Measurements from ENCODE around the gene KRT76. TPM values are rescaled to one million over a fixed set of nuclear protein-coding genes. Genes with fewer than 3 reads are reported as not detected.

The KRT76 gene
- total and polyA plus RNA-seq, 2 experiments from 2014 or later, result not detected

- H3K4me1 ChIP-seq (ENCODE audit: insufficient read depth), result no peaks in the 10 kb centered on the region
- Mint-ChIP-seq H3K27me3 (ENCODE audit: insufficient read depth, low read depth, poor library complexity) (peaks cover 5% of the 10 kb centered on the region), H3K36me3 (ENCODE audit: low read depth) (no peaks in the 10 kb centered on the region), H3K27ac (no peak overlapping the region), H3K9me3 (no peaks in the 10 kb centered on the region), H3K4me3 (no peak overlapping the region), H3K4me1 (no peaks in the 10 kb centered on the region)
- H3K79me2 ChIP-seq (replicated peaks; ENCODE audit: insufficient read depth), result no peaks in the 10 kb centered on the region
- H4K20me1 ChIP-seq (replicated peaks; ENCODE audit: insufficient read depth), result no peaks in the 10 kb centered on the region
- H2AFZ ChIP-seq, result no peak overlapping the region
- H3F3A ChIP-seq (replicated peaks; ENCODE audit: low read depth), result no peaks in the 10 kb centered on the region
- H3K36me3 ChIP-seq (ENCODE audit: insufficient read depth), result no peaks in the 10 kb centered on the region
- DNase-seq (ENCODE audit: low spot score) (no peak), ATAC-seq (no peak)
- H3K4me2 ChIP-seq, result no peak overlapping the region
- no peak overlapping the region for H3K27ac ChIP-seq (ENCODE audit: low read depth)
- TF ChIP-seq, protein P1, sequence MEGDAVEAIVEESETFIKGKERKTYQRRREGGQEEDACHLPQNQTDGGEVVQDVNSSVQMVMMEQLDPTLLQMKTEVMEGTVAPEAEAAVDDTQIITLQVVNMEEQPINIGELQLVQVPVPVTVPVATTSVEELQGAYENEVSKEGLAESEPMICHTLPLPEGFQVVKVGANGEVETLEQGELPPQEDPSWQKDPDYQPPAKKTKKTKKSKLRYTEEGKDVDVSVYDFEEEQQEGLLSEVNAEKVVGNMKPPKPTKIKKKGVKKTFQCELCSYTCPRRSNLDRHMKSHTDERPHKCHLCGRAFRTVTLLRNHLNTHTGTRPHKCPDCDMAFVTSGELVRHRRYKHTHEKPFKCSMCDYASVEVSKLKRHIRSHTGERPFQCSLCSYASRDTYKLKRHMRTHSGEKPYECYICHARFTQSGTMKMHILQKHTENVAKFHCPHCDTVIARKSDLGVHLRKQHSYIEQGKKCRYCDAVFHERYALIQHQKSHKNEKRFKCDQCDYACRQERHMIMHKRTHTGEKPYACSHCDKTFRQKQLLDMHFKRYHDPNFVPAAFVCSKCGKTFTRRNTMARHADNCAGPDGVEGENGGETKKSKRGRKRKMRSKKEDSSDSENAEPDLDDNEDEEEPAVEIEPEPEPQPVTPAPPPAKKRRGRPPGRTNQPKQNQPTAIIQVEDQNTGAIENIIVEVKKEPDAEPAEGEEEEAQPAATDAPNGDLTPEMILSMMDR (conservative IDR thresholded peaks at IDR 0.05; ENCODE audit: low read depth in 2 of 2), result no peak
- no peak for TF ChIP-seq STAT1 (IDR thresholded peaks at IDR 0.05; ENCODE audit: unreplicated experiment)
- TF ChIP-seq EZH2phosphoT487 (IDR thresholded peaks at IDR 0.05; ENCODE audit: unreplicated experiment), result no peak
- TF ChIP-seq, protein P2, sequence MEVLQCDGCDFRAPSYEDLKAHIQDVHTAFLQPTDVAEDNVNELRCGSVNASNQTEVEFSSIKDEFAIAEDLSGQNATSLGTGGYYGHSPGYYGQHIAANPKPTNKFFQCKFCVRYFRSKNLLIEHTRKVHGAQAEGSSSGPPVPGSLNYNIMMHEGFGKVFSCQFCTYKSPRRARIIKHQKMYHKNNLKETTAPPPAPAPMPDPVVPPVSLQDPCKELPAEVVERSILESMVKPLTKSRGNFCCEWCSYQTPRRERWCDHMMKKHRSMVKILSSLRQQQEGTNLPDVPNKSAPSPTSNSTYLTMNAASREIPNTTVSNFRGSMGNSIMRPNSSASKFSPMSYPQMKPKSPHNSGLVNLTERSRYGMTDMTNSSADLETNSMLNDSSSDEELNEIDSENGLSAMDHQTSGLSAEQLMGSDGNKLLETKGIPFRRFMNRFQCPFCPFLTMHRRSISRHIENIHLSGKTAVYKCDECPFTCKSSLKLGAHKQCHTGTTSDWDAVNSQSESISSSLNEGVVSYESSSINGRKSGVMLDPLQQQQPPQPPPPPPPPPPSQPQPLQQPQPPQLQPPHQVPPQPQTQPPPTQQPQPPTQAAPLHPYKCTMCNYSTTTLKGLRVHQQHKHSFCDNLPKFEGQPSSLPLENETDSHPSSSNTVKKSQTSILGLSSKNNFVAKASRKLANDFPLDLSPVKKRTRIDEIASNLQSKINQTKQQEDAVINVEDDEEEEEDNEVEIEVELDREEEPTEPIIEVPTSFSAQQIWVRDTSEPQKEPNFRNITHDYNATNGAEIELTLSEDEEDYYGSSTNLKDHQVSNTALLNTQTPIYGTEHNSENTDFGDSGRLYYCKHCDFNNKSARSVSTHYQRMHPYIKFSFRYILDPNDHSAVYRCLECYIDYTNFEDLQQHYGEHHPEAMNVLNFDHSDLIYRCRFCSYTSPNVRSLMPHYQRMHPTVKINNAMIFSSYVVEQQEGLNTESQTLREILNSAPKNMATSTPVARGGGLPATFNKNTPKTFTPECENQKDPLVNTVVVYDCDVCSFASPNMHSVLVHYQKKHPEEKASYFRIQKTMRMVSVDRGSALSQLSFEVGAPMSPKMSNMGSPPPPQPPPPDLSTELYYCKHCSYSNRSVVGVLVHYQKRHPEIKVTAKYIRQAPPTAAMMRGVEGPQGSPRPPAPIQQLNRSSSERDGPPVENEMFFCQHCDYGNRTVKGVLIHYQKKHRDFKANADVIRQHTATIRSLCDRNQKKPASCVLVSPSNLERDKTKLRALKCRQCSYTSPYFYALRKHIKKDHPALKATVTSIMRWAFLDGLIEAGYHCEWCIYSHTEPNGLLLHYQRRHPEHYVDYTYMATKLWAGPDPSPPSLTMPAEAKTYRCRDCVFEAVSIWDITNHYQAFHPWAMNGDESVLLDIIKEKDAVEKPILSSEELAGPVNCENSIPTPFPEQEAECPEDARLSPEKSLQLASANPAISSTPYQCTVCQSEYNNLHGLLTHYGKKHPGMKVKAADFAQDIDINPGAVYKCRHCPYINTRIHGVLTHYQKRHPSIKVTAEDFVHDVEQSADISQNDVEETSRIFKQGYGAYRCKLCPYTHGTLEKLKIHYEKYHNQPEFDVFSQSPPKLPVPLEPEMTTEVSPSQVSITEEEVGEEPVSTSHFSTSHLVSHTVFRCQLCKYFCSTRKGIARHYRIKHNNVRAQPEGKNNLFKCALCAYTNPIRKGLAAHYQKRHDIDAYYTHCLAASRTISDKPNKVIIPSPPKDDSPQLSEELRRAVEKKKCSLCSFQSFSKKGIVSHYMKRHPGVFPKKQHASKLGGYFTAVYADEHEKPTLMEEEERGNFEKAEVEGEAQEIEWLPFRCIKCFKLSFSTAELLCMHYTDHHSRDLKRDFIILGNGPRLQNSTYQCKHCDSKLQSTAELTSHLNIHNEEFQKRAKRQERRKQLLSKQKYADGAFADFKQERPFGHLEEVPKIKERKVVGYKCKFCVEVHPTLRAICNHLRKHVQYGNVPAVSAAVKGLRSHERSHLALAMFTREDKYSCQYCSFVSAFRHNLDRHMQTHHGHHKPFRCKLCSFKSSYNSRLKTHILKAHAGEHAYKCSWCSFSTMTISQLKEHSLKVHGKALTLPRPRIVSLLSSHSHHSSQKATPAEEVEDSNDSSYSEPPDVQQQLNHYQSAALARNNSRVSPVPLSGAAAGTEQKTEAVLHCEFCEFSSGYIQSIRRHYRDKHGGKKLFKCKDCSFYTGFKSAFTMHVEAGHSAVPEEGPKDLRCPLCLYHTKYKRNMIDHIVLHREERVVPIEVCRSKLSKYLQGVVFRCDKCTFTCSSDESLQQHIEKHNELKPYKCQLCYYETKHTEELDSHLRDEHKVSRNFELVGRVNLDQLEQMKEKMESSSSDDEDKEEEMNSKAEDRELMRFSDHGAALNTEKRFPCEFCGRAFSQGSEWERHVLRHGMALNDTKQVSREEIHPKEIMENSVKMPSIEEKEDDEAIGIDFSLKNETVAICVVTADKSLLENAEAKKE (CRISPR knock-in tag; IDR thresholded peaks at IDR 0.05), result no peak
- TF ChIP-seq CREB1 (CRISPR knock-in tag; IDR thresholded peaks at IDR 0.05; ENCODE audit: low read depth), result no peak
- no peak for TF ChIP-seq NANOG (IDR thresholded peaks at IDR 0.05; ENCODE audit: borderline replicate concordance)
- TF ChIP-seq ZNF114 (CRISPR knock-in tag; IDR thresholded peaks at IDR 0.05), result no peak
- no peak for TF ChIP-seq EZH2 (IDR thresholded peaks at IDR 0.05; ENCODE audit: low read depth, unreplicated experiment)
- no peak for TF ChIP-seq ZNF331 (CRISPR knock-in tag; IDR thresholded peaks at IDR 0.05; ENCODE audit: low read depth)
- TF ChIP-seq, protein P3, sequence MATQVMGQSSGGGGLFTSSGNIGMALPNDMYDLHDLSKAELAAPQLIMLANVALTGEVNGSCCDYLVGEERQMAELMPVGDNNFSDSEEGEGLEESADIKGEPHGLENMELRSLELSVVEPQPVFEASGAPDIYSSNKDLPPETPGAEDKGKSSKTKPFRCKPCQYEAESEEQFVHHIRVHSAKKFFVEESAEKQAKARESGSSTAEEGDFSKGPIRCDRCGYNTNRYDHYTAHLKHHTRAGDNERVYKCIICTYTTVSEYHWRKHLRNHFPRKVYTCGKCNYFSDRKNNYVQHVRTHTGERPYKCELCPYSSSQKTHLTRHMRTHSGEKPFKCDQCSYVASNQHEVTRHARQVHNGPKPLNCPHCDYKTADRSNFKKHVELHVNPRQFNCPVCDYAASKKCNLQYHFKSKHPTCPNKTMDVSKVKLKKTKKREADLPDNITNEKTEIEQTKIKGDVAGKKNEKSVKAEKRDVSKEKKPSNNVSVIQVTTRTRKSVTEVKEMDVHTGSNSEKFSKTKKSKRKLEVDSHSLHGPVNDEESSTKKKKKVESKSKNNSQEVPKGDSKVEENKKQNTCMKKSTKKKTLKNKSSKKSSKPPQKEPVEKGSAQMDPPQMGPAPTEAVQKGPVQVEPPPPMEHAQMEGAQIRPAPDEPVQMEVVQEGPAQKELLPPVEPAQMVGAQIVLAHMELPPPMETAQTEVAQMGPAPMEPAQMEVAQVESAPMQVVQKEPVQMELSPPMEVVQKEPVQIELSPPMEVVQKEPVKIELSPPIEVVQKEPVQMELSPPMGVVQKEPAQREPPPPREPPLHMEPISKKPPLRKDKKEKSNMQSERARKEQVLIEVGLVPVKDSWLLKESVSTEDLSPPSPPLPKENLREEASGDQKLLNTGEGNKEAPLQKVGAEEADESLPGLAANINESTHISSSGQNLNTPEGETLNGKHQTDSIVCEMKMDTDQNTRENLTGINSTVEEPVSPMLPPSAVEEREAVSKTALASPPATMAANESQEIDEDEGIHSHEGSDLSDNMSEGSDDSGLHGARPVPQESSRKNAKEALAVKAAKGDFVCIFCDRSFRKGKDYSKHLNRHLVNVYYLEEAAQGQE (IDR thresholded peaks at IDR 0.05; ENCODE audit: unreplicated experiment), result no peak
- no peak for TF ChIP-seq POLR2AphosphoS5 (IDR thresholded peaks at IDR 0.05; ENCODE audit: low read depth)
- TF ChIP-seq ETS1 (IDR thresholded peaks at IDR 0.05), result no peak
- TF ChIP-seq JUNB (IDR thresholded peaks at IDR 0.05; ENCODE audit: unreplicated experiment), result no peak
- no peak overlapping the region for H3K4me3 ChIP-seq
- H3K27me3 ChIP-seq (ENCODE audit: insufficient read depth), result no peaks in the 10 kb centered on the region
- peaks cover 13% of the 10 kb centered on the region for H3K9me2 ChIP-seq (ENCODE audit: insufficient read depth)
Observed at GRCh38 chr12:52811191-52812072, 34.3 kb upstream of the KRT76 start.

All from GM23338 (cell line).